GM18873 (cell line): ENCODE results near the gene APBB1.

Experiments used
- ATAC-seq: cut with Tn5 transposase; IDR thresholded peaks from one replicate; pipeline ENCODE4 v1.9.1; 2021; ENCODE audit warnings: mild to moderate bottlenecking, moderate library complexity, moderate number of reproducible peaks; ENCODE audit not compliant: unreplicated experiment, low FRiP score

Gene APBB1

DNA sequence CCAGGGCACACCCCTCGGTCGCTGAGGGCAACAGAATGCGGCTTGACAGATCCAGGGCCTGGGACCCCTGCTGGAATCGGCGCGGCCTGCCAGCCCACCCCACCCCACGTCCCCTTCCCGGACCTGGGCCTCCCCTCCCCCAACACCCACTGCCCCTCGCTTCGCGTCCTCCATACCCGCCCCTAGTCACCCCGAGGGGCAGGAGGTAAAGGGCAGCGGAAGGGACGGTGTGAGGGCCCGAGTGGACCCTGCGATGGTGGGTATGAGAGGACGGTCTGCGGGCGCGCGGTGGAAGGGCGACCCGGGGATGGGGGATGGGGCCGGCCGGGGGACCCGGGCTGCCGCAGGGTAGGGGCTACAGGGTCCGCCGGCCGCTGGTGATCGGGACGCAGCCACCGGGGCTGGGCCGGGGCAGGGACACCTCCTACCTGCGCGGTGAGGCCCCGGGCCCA is 311 bp downstream of the APBB1 start:
- no peak for ATAC-seq

DNA sequence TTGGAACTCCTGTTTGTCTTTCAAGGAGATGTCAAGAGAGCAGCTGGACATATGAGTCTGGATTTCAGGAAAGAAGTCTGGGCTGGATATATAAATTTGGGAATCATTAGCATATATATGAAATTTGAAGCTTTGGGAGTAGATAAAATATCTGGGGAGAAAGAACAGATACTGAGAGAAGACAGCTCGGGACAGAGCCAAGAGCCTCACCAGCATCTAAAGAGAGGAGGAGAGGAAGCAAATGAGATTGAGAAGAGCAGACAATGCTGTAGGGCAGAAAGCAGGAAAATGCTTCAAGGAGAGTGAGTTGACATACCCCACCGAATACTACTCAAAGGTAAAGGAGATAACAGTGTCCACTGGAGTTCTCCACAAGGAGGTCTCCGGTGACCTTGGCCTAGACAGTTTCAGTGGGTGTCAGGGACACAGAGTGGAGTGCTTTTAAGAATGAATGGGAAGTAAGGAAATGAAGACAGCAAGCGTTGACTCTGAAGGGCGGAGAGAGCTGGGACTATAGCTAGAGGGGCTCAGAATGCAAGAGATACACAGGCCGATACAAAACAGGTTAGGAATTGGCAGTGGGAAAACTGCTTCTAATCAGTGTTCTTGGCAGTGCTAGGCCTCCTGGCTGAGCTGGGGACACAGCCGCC is 862 bp downstream of the APBB1 start:
- ATAC-seq: no peak

DNA sequence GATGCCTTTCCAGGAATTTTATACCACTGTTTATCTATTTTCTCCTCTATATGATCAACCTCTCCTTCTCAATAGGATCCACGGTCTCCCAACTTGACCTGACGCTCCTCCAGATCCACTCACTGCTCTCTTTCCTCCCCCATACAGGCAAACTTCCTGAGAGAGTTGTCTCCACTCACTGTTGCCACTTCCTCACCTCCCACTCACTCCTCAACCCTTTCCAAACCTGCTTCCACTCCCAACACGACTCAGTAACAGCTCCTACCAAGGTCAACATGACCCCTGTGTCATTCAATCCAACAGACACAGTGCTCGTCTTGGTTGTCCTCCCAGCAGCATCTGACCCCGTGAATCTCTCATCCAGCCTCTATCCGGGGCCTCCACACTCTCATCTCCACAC is 3.1 kb downstream of the APBB1 start:
- no peak for ATAC-seq

DNA sequence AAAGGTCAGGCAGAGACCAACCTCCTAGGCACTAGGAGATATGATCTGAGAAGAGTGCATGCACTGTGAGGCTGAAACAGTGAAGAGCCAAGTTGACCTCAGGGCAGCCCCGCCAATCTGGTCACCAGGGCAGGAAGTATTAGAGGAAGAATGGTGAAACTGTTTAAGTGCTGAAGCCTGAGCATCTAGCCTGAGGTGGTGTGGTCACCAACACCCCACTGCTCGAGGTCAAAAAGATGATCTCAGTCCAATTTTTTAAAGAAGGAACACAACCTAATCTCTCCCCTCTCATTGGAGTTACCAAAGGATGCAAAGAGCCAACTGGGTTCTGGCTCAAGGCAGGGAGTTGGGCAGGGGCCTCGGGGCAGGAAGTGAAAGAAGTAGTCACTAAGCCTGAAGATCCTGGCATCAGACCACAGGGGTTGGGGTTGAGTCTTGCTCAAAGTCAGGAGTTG is 4.0 kb downstream of the APBB1 start:
- no peak for ATAC-seq

DNA sequence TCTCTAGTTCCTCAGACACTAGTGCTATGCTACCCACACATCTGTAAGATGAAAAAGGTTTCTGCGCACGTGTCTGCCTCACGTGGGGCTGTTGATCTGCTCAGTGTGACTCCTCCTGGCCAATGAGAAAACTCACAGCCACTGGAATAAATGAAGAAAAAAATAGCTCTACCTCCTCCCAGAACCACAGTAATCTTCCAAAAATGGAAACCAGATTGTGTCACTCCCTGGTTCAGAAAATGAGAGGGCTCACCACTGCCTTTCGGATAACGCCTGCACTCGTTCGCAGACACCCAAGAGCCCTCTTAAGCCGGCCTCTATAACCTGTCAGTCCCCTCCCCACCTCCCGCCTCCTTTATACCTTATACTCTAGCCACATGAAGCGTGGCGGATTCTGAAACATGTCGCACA is 5.1 kb downstream of the APBB1 start:
- no peak for ATAC-seq

DNA sequence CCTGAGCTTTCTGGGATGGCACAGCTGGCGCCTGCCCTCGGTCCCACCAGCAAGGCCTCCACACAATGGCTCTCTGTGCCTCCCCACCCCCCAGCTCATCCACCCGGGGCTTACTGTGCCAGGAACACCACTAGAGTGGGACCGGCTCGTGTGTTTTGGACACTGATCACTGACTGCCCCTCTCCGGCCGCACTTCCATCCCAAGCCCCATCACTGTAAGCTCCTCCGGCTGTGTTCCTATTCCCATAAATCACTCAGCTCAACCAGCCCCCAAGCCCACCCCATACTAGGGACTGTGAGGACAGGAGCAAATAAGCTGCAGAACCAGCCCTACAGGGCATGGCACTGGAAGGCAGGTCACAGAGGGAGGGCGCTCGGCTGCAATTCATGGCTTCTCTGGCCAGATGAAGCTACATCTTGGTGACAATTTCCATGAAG is 7.3 kb downstream of the APBB1 start:
- no peak for ATAC-seq

DNA sequence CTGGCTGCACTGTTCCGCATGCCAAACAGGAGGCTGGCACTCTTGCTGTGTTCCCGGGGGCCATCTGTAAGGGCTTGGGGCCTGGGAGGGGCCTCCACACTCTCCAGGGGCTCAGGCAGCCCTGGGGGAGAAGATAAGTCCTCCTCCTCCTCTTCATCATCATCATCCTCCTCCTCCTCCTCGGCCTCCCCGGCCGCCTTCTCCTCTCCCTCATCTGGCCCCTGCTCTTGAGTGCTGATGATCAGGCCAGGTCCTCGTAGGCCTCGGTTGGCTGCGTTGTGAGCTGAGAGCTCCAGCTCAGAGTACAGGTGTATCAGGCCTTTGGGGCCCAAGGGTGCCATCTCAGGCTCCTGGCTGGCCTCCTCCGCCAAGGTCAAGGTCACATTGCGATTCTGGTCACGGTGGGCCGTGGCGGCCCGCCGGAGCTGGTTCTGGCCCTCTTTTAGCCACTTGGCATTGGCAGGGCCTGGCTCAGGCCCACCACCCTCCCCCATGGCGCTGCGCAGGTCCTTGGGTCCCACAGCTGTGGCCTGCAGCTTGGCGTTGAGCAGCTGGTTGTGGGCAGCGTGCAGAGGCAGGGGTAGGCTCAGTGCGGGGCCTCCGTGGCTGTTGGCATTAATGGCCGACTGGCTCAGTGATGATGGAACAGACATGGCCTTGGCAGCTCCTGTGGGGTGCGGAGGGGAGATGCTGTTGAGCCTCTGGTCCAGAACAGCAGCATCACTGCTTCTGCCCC is 8.0 kb downstream of the APBB1 start:
- ATAC-seq: no peak

DNA sequence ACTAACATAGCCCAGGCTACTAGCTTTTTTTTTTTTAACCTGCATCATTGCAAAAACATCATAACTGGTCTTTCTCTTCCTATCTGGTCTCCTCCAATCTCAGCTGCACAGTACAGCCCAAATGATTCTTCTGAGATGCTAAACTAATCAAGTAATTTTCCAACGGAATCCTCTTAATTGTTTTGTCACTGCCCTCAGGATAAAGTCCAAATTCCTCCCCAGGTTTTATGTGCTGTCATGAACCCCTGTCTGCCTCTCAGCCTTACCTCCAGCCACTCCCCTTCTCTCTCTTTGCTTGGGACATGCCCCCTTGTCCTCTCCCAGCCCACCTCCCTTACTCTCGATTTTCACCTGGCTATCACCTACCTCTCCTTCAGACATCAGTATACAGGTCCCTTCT is 12.5 kb downstream of the APBB1 start:
- no peak for ATAC-seq

DNA sequence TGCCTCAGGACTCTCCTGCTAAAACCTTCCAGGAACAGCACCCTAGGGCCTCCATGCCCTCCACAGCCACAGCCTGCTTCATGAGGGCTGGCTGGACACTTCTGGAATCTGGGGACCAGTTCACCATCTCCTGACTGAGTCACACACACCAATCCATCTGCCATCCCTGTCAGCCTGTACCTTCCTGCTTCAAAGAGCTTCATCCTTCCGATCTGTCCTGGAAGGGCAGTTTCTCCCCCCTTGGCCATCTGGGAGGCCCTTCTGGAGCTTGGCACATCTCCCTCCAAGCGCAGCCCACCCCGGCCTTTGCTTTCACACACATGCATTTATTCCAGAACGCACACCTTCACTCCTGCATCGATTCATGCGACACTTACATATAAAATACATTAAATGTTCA is 13.0 kb downstream of the APBB1 start:
- no peak for ATAC-seq

DNA sequence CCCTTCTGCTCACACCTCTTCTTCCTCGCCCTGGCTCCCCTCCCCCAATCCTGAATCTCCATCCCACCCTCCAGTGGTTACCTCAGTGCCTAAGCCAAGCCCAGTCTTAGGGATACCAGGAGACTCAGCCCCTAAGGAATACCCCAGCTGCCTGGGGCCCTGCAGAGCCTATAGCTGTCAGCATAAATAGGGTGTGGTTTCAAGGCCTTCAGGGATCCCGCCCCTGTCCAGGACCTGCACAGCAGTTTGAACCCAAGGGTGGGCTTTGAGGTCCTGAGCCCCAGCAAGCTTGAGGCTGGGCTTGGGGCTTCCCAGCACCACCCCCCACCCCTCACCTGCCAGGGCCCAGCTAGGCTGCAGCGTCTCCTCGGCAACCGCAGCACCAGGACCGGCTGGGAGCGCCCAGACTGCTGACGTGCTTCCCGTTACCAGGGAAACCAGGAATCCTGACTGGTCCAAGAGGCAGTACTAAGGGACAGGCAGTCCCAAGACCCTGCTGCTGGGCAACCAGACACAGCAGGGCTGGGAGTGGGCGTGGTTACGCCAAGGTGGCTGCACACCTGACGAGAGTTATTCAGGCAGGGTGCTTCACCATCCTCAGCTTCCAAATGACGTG is 13.7 kb downstream of the APBB1 start:
- ATAC-seq: no peak

DNA sequence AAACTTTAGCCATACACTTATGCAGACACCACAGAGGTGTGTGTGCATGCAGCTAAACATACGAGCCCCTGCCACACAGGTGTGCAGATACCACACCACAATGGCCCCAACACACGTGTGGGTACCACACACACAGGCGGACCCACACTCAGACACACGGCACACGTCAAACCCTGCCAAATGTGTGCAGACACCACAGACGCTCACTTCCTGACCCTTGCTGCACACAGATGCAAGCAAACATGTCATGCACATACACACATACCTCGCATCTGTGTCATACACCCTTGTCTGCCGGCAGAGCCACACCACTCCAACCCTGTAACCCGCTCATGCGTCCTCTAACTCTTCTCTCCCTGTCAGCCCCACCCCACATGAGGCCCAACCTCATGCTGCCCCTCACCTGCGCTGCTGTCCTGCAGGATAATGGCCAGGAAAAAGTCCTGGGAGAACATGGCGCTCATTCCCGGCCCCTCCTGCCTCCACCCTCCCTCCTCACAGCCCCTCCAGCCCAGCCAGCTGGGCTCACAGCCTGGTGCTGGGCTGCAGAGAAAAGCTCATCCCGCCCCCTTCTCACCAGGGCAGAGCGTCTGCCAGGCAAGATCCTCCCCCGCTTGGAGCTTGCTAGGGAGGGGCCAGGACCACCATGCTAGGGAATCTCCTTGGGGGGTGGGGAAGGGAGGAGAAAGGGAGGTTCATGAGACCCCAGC is 14.4 kb downstream of the APBB1 start:
- no peak for ATAC-seq

DNA sequence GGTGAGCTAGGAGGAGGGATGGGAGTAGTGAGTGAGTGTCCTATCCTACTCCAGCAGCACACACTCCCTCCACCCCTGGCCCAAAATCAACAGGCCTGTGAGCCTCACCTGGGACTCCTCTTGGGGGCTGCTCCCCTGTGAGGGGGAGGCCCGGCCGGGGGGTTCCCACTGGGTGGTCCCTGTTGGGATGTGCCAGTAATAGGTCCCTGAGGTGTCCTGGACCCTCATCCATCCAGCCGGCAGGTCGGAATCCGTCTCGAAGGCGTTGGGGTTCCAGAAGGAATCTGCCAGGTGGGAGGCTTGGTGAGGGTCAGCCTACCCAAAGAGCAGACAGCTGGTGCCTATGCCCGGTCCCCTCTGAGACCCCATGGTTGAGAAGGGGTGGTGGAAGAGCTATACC is 15.4 kb downstream of the APBB1 start:
- no peak for ATAC-seq

DNA sequence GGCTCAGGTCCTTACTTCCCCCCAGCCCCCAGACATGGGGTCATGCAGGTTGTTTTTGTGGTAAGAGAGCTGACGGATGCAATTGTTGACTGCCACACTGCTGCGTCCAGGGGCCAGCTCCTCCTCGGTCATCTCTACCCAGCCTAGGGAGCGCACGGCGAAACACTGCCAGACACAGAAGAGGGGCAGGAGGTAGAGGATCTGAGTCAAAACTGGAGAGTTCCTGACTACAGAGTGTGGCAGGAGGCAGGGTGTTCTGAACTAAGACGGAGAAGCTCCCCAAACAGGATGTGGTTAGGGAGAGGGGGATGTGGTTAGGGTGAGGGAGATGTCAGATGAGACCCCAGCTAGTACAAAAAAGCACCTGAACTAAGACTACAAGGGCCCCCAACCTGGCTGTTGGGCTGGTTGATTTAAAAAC is 16.3 kb downstream of the APBB1 start:
- ATAC-seq: peak; percentile 93

DNA sequence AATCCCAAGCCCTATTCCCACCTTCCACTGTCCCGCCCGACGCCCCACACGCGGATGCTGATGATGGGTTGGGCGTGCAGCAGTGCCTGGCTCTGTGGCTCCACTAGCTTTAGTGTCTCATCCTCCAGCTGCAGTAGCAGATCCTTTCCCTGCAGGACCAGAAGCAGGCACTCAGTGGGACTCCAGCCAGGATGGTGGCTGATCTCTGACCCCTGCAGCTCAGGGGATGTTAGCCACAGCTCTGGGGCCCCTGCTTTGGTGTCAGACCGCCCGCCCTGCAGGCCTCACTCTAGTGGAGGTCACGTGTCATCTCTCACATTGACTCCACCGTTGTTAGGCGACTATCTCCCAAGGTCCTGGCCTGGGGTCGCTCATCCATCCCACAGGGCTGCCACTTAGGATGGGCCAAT is 16.8 kb downstream of the APBB1 start:
- no peak for ATAC-seq

DNA sequence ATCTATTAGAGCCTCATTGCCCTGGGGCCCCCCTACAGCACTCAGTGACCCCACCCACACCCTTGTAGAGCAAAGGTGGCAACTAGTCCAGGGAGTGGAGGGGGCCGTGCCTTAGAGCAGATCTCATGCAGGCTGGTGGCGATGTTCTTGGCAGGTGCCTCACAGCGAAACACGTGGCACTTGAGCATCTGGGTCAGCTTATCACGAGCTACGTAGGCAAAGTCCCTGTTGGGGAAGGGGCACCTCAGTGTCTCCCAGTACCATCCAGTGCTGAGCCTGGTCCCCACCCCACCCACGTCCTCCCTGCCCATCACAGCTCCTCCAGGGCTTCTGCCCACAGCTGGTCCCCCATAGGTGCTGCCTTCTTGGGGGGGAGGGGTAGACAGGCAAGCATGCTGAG is 17.4 kb downstream of the APBB1 start:
- no peak for ATAC-seq

DNA sequence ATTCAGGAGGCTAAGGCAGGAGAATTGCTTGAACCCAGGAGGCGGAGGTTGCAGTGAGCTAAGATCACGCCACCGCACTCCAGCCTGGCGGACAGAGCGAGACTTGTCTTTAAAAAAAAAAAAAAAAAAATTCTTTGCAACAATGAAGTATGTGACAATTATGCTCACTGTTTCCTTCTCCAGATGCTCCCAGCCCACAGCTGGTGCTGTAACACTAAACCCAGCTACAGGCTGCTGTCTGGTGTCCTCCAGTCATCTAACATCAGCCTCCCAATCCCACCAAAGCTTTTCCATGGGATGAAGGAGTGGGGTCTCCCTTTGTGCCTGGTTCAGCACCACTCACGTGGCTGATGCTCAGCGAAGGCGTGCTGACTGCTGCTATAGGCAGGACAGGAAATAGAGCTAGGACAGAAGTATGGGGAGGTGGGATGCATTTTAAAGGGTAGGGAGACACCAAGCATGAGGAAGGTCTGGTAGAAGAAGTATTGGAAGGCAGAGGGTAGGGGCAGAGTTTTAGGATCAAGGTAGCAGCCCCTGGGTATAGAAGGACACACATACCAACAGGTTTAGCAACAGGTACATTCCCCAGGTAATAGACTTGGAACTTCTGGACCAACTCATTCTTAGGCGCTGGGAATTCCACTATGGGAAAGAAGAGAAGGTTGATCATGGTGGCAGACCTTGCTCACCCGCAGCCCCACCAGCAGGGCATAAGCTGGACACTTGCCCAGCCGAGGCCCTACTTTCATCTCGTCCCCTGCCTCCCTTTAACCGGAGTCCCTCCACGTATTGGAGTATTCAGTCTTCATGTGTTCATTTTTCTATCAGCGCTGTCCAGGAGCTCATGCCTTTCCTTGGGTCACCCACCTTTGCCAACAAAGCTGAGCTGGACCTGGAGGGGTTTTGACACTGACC is 18.2 kb downstream of the APBB1 start:
- ATAC-seq: no peak

DNA sequence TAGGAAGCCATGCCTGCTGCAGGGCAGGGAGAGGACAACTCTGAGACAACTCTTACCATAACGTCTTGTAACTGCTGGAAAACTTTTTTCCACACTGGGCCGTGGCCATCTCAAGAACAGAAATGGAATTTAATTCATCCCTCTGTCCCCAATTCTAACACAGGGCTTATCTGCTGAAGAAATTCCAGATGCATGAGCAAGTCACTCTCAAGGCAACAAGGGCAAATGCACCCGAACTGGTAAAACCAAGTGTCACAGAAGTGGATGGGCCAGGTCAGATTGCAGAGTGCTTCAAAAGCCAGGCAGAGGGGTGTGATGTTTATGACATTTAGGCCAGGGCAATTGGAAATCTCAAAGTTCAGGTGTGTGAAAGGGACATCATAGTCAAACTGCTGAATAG is 21.3 kb downstream of the APBB1 start:
- no peak for ATAC-seq

DNA sequence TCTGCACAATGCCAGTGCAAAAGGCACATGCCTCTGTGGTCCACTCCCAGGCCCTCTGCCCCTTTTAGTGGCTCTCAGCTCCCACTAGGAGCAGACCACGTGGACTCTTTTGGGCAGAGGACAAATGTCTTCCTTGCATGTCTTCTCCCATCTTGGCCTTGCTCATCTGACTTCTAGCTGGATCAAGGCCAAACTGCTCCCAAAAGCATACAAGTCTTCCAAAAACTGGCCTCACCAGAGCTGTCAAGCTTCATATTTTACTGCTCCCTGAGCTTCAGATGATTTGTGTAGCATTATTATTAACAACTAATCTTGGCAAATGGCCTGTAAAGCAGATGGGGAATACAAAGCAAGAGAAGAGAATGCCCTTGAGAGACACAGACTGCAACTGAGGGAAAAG is 21.7 kb downstream of the APBB1 start:
- no peak for ATAC-seq

DNA sequence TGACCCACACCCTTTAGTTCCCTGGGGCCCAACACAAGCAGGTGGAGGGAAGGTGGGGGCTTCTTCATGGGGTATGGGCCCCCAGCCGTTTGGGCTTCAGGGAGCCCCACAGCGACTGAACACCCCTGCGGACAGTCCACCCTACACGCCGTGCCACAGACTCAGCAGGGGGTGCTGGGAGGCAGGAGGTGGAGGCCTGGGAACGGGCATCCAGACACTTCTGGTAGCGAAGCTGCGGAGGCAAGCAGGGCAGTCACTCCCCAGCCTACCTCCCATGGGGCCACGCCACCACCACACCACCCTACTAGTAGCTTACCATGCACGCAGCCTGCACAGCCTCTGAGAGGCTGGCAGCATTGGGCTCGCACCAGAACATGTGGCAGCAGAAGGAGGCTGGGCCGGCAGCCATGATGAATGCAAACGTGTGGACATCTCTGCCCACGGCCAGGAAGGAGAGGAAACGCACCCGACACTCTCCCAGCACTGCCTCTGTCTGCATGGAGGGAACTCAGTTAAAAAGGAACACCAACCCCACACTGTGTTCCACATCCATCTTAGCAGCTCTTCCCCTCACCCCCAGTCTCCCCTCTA is 23.3 kb downstream of the APBB1 start:
- ATAC-seq: no peak
